ENCODE measurements around the gene DNAH3.

DNA sequence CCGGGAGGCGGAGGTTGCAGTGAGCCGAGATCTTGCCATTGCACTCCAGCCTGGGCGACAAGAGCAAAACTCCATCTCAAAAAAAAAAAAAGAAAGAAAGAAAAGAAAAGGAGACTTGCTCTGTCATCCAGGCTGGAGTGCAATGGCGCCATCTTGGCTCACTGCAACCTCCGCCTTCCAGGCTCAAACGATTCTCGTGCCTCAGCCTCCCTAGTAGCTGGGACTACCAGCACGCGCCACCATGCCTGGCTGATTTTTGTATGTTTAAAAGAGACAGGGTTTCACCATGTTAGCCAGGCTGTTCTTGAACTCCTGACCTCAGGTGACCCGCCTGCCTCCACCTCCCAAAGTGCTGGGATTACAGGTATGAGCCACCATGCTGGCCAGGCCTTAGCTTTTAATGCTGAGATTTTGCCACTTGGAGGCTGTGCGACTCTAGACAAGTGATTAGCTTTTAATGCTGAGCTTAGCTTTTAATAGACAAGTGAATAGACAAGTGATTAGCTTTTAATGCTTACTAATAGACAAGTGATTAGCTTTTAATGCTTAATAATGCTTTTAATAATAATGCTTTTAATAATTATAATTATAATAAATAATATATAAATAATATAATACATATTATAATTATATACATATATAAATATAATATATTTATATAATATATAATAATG, 17.4 kb upstream of the DNAH3 start:
- TF ChIP-seq SUZ12 (IDR thresholded peaks at IDR 0.05; ENCODE audit: extremely low read depth, insufficient read depth, insufficient read length): no peak
- no peak for TF ChIP-seq YY1 (IDR thresholded peaks at IDR 0.05; ENCODE audit: insufficient read depth, insufficient read length)

Measured in NT2/D1 (cell line).